DMS 273 (cell line): ENCODE data around the gene DPYD.

Experiments used
- DNase-seq: peaks from one replicate; lab custom pipeline; 2025; ENCODE audit not compliant: unreplicated experiment; lab: John Stamatoyannopoulos, UW

The DPYD gene

DNA sequence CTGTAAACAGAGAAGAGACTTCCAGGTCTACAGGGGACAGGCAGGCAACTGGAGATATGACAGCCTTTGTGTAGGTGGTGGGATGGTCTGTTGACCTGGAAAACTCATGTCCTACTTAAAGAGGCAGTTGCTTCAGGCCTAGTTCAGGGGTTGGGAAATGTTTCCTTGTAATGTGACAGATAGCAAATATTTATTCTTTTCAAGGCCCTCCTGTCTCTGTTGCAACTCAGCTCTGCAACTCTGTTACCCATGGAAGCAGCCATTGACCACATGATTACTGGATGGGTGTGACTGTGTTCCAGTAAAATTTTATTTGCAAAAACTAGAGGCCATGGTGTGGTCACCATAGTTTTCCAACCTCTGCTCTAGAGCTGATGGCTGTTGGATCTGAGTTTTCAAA, 857.3 kb downstream of the DPYD start:
- no peak for DNase-seq

DNA sequence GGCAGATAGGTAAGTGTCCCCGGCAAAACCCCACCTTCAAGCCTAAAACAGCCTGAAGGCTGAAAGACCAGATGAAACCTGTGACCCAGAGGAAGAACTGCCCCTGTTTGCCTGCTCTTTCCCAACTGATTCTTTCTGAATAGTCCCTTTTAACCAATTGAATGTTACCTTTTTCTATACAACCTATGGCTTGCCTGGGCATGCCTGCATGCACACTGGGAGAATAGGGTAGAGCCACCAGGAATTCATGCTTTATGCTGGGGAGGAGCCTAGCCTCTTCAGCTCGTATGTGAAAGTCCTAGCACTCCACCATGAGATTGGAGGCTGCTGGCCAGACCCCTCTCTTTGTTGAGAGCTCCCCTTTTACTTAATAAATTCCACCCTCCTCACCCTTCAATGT, 859.2 kb downstream of the DPYD start:
- no peak for DNase-seq

DNA sequence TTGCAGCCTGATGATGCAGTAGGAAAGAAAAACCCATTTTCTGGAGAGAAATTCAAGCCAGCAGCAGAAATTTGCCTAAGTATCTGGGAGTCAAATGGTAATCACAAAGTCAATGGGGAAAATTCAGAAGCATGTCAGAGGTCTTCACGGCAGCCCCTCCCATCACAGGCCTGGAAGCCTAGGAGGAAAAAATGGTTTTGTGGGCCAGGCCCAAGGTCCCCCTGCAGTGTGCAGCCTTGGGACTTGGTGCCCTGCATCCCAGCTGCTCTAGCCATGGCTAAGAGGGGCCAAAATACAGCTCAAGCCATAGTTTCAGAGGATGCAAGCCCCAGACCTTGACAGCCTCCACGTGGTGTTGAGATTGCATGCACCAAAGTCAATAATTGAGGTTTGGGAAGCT, 864.4 kb downstream of the DPYD start:
- DNase-seq = no peak

DNA sequence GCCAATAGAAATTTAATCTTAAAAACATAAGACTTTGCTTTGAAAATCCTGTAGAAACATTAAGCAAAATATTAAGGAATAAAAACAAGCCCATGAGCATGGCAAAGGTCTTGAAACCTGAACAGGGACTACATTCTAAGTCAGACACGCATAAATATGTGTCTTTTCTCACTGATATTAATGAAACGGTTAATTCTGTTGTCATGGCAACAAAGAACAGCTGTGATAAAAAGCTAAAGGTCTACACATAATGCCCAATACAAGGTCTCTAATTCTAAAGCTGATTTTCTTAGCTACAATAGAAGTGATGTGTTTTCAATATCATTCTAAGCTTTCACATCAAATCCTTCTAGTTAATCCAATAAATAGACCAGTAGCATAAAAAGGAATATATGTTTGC, 867.6 kb downstream of the DPYD start:
- peak; percentile 17 for DNase-seq

DNA sequence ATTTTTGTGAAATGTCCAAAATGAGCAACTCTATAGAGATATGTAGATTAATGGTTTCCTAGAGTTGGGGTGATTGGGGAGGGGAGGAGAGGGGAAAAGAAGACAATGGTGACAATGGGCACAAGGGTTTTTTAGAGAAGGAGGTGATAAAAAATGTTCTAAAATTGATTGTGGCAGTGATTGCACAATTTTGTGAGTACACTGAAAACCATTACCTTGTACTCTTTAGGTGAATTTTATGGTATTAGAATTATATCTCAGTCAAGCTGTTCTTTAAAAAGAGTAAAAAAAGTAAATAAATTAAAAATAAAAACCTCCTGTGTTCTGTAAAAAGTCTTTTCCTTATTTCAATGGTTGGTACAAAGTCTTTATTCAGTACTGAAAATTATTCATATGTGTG, 869.0 kb downstream of the DPYD start:
- no peak for DNase-seq

DNA sequence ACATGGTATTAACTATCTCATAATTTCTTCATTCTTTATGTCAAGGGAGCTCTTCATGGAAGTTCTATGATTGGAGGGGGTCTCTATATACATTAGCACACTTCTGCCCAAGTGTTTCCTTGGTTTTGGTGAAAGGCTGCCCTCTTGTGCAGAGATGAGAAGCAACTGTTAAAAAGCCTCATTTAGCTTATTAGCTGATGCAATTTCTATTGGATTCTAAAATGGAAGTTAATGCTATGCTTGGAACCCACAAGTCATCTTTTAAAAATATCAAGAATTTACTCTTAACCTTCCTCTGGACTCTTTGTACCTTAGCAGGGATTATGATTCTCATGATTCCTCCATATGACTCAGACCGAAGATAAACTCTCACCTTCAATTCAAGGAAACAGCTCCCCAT, 870.3 kb downstream of the DPYD start:
- DNase-seq = peak; percentile 57

DNA sequence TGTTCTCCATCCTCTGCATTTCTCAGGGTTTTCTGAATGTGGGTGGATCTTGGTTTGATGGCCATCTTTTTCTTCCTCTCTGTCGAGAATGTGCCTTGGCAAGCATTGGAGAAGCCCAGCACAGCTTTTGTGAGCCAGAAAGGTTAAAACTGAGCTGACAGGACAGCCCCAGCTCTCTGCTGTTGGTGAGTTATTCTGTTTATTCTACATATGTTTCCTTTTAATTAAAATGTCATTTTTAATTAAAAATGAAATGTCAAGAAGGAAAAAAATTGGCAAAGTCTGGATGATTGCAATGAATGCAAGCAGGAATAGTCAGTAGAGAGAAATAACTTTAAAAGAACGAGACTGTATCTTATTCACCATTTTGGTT, 873.4 kb downstream of the DPYD start:
- DNase-seq = no peak

DNA sequence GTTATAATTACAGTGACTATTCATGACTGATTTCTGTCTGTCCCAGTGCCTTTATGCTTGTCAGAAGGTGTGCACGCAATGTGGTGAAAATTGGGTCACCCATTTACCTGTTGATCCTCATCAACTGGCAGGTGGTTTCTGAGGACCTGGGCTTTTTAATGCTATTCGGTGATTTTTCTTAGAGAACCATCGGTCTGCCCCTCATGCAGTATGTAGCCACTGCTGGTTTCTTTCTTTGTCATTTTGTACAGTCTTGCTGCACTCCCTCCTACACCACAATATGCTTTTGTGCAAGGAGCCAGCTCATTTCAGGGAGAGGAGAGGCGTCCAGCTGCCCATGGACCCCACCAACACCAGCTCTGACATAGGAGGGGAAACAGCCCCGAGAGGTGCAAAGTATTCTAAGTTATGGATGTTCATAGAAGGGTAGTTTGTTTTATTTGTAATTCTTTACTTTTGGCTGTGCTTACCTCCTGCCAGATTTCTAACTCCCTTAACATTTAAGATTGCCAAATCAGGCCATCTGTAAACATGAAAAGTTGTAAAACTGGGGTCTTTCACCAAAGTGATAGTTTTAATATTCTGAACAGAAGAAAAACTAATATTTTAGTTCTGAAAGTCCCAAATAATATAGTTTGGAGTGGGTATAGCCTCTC, 873.9 kb downstream of the DPYD start:
- no peak for DNase-seq

DNA sequence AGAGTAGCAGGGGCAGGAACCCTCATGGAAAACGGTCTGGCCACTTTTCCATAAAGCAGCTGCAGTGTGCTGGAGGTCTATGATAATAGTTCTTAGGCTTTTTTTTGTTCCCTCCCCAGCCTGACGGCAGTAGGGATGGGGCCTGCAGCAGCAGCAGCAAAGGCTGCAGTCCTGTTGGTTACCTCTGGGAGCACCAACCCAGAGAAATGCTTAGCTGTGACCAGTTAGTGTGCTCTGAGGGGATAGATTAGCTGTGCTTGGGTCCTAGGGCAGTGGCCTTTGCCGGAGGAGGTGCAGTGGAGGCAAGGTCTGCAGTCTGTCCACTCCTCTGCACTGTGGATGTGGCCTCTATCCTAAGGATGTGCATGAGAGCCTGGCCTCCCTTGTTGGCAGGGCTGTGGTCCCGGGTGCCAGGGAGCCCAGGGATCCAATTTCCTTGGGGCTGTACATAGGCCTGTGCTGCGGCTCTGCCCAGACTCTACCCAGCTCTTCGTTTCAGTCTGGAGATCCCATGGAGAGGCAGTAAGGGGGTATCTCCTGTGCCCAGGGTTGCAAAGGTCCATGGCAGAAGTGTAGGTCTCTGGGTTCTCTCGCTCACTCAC, 876.6 kb downstream of the DPYD start:
- DNase-seq = no peak

DNA sequence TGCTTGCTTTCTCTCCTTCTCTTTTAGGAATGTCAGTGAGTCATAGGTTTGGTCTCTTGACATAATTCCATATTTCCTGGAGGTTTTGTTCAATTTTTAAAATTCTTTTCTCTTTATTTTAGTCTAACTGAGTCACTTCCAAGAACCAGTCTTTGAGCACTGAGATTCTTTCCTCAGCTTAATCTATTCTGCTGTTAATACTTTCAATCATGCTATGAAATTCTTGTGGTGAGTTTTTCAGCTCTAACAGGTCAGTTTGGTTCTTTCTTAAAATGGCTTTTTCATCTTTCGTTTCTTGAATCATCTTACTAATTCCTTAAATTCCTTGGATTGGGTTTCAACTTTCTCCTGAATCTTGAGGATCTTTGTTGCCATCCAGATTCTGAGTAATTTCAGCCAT, 878.3 kb downstream of the DPYD start:
- no peak for DNase-seq

DNA sequence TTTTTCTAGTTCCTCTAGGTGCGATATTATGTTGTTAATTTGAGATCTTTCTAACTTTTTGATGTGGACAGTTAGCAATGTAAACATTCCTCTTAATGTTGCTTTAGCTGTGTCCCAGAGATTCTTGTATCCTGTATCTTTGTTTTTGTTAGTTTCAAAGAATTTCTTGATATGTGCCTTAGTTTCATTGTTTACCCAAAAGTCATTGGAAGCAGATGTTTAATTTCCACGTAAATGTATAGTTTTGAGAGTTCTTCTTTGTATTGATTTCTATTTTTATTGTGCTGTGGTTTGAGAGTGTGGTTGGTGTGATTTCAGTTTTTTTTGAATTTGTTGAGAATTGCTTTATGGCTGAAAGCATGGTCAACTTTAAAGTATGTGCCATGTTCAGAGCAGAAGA, 879.8 kb downstream of the DPYD start:
- no peak for DNase-seq

DNA sequence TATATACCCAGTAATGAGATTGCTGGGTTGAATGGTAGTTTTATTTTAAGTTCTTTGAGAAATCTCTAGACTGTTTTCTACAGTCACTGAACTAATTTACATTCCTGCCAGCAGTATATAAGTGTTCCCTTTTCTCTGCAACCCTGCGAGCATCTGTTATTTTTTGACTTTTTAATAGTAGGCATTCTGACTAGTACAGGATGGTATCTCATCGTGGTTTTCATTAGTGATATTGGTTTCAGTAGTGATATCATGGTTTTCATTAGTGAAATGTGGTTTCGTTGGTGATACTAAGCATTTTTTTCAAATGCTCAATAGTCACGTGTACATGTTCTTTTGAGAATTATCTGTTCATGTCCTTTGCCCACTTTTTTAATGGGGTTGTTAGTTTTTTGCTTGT, 882.4 kb downstream of the DPYD start:
- no peak for DNase-seq

DNA sequence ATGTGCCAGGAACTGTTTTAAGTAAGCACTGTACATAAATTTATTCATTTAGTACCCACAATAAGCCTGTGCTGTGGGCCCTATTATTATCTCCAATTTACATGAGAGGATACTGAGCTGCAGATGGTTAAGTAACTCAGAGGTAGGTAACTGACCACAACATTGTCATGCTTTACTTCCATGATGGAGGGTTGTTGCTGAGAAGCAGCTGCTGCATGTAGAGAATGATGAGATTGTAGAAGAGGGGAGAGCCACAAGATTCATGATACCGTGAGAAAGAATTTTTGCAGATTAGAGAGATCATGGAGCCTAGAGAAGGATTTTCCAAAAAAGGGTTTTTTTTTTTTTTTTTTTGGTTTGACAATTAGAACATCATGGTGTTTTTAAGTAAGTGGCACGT, 886.2 kb downstream of the DPYD start:
- DNase-seq = no peak

DNA sequence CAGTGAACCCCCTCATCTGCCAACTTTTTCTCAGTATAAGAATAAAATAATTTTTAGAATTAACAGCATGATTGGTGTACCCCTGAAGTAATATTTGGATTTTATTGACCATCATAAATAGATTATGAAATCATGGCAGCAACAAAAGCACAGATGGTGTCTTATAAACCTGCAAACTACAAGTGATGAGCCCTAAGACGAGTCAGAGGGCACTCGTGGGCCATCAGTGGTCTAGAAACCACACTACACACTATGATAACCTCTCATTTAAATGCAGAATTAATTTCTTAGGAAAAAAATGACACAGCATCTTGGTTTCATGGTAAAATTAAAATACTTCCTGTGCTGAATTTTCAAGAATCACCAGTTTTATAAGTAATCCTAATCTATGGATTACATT, 886.9 kb downstream of the DPYD start:
- no peak for DNase-seq
